ENCODE results near the gene VIM. TPM values are rescaled to one million over a fixed set of nuclear protein-coding genes. Genes with fewer than 3 reads are reported as not detected.

Gene VIM
- total and polyA plus RNA-seq, 2 donors (not counting 1 experiment from before 2014, with no cell fraction given) = 343 to 375 TPM

GRCh38 chr10:17185873-17186272, 42.2 kb upstream of the VIM start:
- ChIA-PET CTCF (no interaction called here), POLR2A (no interaction called here)
- no peaks in the 10 kb centered on the region for H3K9me3 Mint-ChIP-seq (ENCODE audit: insufficient read depth)

DNA sequence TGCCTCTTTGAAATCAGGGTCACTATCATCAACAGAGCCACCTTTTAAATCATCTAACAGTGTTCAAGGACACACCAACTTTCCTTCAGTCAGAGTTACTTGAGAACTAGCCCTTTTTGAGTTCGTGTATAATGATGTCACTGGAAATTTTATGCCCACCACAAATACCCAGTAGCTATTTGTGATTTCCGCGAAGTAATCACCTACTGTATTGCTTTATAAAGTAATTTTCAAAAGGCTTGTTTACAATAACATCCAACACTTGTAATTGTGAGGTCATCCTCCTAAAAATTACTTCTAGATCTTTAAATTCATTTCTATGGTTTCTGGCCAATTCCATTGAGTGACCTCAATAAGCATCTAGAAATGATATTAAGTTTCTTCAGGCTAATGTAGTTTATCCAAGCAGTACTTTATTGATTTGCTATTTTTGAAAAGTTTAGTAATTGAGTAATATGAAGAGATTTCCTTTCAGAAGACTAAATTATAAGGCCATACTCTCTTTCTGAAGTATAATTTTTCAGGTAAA, 39.3 kb upstream of the VIM start:
- no peaks in the 10 kb centered on the region for H3K36me3 ChIP-seq (replicated peaks in 1 of 2; ENCODE audit: control extremely low read depth in 1 of 2, control insufficient read depth in 1 of 2, extremely low read depth in 1 of 2, insufficient read depth in 2 of 2, low read length in 1 of 2)
- WGBS (ENCODE audit: insufficient coverage) = no CpG with 5 or more reads among the region's 3 CpGs
- TF ChIP-seq EZH2 (IDR thresholded peaks at IDR 0.05; ENCODE audit: borderline replicate concordance, insufficient read depth, low read depth, low read length, poor library complexity, severe bottlenecking) = no peak
- TF ChIP-seq, protein P1, sequence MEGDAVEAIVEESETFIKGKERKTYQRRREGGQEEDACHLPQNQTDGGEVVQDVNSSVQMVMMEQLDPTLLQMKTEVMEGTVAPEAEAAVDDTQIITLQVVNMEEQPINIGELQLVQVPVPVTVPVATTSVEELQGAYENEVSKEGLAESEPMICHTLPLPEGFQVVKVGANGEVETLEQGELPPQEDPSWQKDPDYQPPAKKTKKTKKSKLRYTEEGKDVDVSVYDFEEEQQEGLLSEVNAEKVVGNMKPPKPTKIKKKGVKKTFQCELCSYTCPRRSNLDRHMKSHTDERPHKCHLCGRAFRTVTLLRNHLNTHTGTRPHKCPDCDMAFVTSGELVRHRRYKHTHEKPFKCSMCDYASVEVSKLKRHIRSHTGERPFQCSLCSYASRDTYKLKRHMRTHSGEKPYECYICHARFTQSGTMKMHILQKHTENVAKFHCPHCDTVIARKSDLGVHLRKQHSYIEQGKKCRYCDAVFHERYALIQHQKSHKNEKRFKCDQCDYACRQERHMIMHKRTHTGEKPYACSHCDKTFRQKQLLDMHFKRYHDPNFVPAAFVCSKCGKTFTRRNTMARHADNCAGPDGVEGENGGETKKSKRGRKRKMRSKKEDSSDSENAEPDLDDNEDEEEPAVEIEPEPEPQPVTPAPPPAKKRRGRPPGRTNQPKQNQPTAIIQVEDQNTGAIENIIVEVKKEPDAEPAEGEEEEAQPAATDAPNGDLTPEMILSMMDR (IDR thresholded peaks at IDR 0.05) = no peak
- no peaks in the 10 kb centered on the region for H3K27me3 ChIP-seq (replicated peaks in 1 of 4; ENCODE audit: control extremely low read depth in 1 of 4, control insufficient read depth in 3 of 4, insufficient read depth in 4 of 4, low read length in 3 of 4)
- Mint-ChIP-seq H3K27me3 (no peaks in the 10 kb centered on the region), H3K9me3 (ENCODE audit: insufficient read depth) (no peaks in the 10 kb centered on the region), H3K4me1 (no peaks in the 10 kb centered on the region), H3K4me3 (no peak overlapping the region), H3K27ac (no peak overlapping the region)
- ChIA-PET CTCF (no interaction called here), POLR2A (no interaction called here)
- H3K4me1 ChIP-seq (ENCODE audit: control insufficient read depth in 2 of 2, insufficient read depth in 2 of 2, low read length in 2 of 2) = no peaks in the 10 kb centered on the region
- intact Hi-C loops (cut with micrococcal nuclease) = loop anchor here (10.0 kb wide), 1 partner anchor 46 kb away; no protein-coding TSS in a partner anchor
- H3K9me3 ChIP-seq (ENCODE audit: control extremely low read depth in 1 of 3, control insufficient read depth in 2 of 3, insufficient read depth in 1 of 3, low read length in 2 of 3) = no peaks in the 10 kb centered on the region
- no peak for DNase-seq
- no peak overlapping the region for H3K4me3 ChIP-seq (ENCODE audit: control extremely low read depth in 1 of 5, extremely low read depth in 1 of 5, insufficient read depth in 1 of 5, low read depth in 2 of 5, low read length in 4 of 5)
- peaks cover 7% of the 10 kb centered on the region for H4K20me1 ChIP-seq (ENCODE audit: control insufficient read depth, insufficient read depth, low read length, poor library complexity, severe bottlenecking)
- no peak overlapping the region for H3K27ac ChIP-seq (ENCODE audit: low read length in 2 of 2)
- H3K79me2 ChIP-seq (ENCODE audit: control insufficient read depth, insufficient read depth, low read length) = peaks cover 37% of the 10 kb centered on the region
- no peak for ATAC-seq (ENCODE audit: low read depth)
- H2AFZ ChIP-seq (ENCODE audit: insufficient read depth, low read depth, low read length, poor library complexity, severe bottlenecking) = no peak overlapping the region
- no peak overlapping the region for H3K9ac ChIP-seq (ENCODE audit: low read length)
- no peak overlapping the region for H3K4me2 ChIP-seq (replicated peaks; ENCODE audit: low read depth, low read length, poor library complexity, severe bottlenecking)

More at GRCh38 chr10:17185873-17186272, 42.2 kb upstream of the VIM start:
- H3K27ac ChIP-seq (ENCODE audit: low read length in 2 of 2) = no peak overlapping the region
- no peak overlapping the region for H3K4me3 ChIP-seq (ENCODE audit: control extremely low read depth in 1 of 5, extremely low read depth in 1 of 5, insufficient read depth in 1 of 5, low read depth in 2 of 5, low read length in 4 of 5)
- H3K27me3 ChIP-seq (replicated peaks in 1 of 4; ENCODE audit: control extremely low read depth in 1 of 4, control insufficient read depth in 3 of 4, insufficient read depth in 4 of 4, low read length in 3 of 4) = no peaks in the 10 kb centered on the region
- TF ChIP-seq, protein P1 (IDR thresholded peaks at IDR 0.05) = no peak
- no peak for TF ChIP-seq EZH2 (IDR thresholded peaks at IDR 0.05; ENCODE audit: borderline replicate concordance, insufficient read depth, low read depth, low read length, poor library complexity, severe bottlenecking)
- H4K20me1 ChIP-seq (ENCODE audit: control insufficient read depth, insufficient read depth, low read length, poor library complexity, severe bottlenecking) = no peaks in the 10 kb centered on the region
- no peaks in the 10 kb centered on the region for H3K9me3 ChIP-seq (ENCODE audit: control extremely low read depth in 1 of 3, control insufficient read depth in 2 of 3, insufficient read depth in 1 of 3, low read length in 2 of 3)
- peaks cover 20% of the 10 kb centered on the region for H3K79me2 ChIP-seq (ENCODE audit: control insufficient read depth, insufficient read depth, low read length)
- no peak overlapping the region for H3K4me2 ChIP-seq (replicated peaks; ENCODE audit: low read depth, low read length, poor library complexity, severe bottlenecking)
- DNase-seq (no peak), ATAC-seq (ENCODE audit: low read depth) (no peak)
- no peak overlapping the region for H3K4me3 Mint-ChIP-seq
- intact Hi-C loops (cut with micrococcal nuclease) = loop anchor here (10.0 kb wide), 1 partner anchor 49 kb away; no protein-coding TSS in a partner anchor
- no CpG with 5 or more reads among the region's 3 CpGs for WGBS (ENCODE audit: insufficient coverage)
- H2AFZ ChIP-seq (ENCODE audit: insufficient read depth, low read depth, low read length, poor library complexity, severe bottlenecking) = no peak overlapping the region
- H3K9ac ChIP-seq (ENCODE audit: low read length) = no peak overlapping the region
- no peaks in the 10 kb centered on the region for H3K4me1 ChIP-seq (ENCODE audit: control insufficient read depth in 2 of 2, insufficient read depth in 2 of 2, low read length in 2 of 2)
- no peak overlapping the region for H3K27ac Mint-ChIP-seq
- no peaks in the 10 kb centered on the region for H3K36me3 ChIP-seq (replicated peaks in 1 of 2; ENCODE audit: control extremely low read depth in 1 of 2, control insufficient read depth in 1 of 2, extremely low read depth in 1 of 2, insufficient read depth in 2 of 2, low read length in 1 of 2)
- no peaks in the 10 kb centered on the region for H3K27me3 Mint-ChIP-seq
- peaks cover 2% of the 10 kb centered on the region for H3K4me1 Mint-ChIP-seq
